Occipital lobe (tissue), 2 donors: ENCODE results near the gene CALR3. TPM values are rescaled to one million over a fixed set of nuclear protein-coding genes. Genes with fewer than 3 reads are reported as not detected.
A peak's percentile ranks its signal among the peaks of the same experiment; 100 is the strongest.
"Not testable (repeated sequence)": the region's sequence is repeated elsewhere in the genome, so short reads cannot be mapped to it uniquely, and the experiment has no call there.

Experiments
- DNase-seq: peaks from one replicate; lab custom pipeline; 2025; lab: John Stamatoyannopoulos, UW
- total RNA-seq: library from RNA; depleted of rRNA; stranded (reverse); fragments of >200 nt; gene quantifications from one replicate; pipeline ENCODE4 v1.2.3, GENCODE V29; 2014

The CALR3 gene
- total RNA-seq, 1 donor from 2014 or later = not detected

DNA sequence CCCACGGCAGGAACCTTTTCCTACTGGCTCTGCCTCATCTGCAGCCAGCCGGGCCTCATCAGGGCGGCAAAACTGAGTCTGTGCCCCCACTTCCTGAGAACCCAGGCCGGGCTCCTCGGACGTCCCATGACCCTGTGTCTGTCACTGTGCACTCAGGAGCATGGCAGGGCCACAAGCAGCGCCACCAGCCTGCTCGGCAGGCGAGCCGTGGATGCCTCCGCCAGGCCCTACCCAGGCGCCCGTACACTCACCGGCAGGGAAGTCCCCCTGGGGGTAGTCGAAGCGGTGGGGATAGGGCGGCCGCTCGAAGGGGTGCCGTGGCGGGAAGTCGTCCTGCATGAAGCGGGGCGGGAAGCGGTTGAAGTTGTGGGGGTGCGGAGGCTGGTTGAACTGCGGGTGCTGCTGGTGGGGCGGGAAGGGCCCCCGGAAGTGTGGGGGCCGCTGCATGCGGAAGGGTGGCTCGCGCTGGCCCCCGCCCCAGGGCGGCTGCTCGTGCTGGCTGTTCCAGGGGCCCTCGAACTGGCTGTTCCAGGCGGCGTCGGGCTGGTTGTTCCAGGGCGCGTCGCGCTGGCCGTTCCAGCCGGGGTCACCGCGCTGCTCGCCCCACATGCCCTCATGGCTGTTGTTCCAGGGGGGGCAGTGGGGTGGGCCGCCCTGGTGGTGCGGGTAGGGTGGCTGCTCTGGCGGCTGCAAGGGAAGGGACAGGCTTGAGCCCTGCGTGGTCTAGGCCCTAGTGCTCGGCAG is 29.2 kb upstream of the CALR3 start:
- DNase-seq = no peak

GRCh38 chr19:16522559-16523377 is 26.8 kb upstream of the CALR3 start:
- no peak for DNase-seq

- DNase-seq = no peak
These were observed 25.8 kb upstream of the CALR3 start for GRCh38 chr19:16521715-16522289.

DNA sequence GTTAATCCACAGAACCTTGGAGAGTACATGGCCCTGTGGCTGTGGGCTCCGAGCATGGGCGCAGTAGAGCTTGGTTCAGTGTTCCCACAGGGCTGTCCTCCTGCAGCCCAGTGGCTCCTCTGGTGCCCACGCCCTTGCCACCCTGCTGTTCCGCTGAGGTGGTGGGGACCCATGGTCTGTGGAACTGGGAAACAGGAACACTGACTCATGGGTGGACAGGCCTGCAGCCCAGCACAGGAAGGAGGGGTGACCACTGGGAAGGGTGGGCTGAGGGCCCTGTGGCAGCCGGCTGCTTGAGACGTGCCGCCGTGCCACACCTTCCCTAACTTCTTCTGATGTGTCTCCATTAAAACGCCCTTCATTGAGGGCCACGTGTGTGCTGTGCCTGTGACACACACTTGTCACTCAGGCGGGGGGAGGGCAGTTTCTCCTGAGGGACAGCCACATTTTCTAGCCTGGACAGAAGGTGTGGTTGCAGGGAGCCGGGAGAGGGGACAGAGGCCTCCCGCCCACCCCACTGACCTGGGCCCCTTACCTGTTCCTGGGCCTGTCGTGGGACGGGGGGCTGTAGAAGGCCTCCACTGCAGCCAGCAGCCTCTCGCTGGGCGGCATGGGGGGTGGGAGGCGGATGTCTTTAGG is 25.1 kb upstream of the CALR3 start:
- no peak for DNase-seq

GRCh38 chr19:16520074-16520973 is 24.4 kb upstream of the CALR3 start:
- no peak for DNase-seq

GRCh38 chr19:16519230-16519687 is 23.3 kb upstream of the CALR3 start:
- no peak for DNase-seq

DNA sequence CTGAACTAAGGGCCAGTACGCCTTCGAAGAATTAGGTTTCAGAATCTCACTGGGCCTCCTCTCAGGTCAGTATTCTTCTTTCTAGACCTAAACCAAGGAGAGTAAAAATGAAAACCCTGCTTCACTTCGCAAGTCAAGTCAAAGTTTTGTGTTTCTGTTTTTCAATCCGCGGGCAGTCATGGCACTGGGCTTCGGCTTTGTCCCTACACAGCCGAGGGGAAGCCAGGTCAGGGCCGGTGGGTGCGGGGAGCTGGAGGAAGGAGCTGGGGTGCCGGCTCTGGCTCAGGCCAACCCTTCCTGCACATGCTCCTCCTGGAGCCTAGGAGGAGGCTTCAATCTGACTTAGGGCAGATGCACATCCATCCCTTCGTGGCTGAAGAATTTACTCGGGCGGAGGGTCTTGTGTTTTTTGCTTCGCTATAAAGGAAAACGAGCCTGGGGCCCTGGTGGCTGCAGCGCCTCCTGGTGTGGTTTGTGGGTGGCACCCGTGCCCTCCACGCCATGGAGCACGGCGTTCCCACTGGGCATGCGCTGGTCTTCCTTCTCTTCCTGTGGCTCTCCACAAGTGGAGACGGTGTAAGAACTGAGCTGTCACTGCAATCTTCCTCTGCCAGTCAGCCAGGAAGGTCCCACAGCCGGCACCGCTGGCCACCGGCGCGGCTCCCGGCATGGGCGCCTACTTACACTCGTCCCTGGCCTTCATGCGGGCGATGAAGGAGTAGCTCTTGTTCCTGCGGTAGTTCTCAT is 22.7 kb upstream of the CALR3 start:
- no peak for DNase-seq

DNA sequence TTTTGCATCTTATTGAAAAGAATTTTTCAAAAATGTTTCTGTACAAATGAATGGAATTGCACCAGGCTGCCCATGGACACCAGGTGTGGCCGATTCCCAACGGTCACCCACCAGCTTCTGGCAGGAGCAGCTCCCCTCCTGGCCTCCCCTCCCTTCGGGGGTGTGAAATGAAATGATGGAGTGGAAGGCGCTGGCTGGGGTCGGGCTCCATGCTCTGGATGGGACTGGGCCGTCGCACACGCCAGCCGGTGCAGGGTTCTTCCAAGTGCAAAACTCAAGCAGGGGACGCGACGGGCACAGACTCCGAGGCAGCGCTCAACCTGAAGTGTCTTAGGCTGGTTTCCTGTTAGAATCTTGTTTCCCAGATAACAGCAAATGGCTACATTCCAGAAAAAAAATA is 22.1 kb upstream of the CALR3 start:
- DNase-seq = no peak

GRCh38 chr19:16516923-16517610 is 21.1 kb upstream of the CALR3 start:
- no peak for DNase-seq

DNA sequence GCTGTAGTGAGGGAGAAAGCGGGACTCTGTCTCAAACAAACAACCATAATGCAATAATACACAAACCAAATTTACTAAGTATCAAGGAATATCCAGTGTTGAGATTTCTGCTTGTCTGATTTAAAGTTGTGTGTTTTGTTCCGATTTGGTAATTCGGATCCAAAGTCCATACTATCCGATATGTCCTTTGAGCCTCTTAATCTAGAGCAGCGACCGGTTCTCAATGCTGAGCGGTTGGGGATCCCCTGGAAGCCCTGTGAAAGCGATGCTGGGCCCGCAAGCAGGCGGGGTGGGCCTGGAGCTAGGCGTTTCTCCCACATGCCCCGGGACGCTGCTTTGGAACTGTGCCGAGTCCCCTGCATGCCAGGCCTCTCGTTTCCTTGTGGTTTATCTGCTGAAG is 20.4 kb upstream of the CALR3 start:
- DNase-seq = no peak

DNA sequence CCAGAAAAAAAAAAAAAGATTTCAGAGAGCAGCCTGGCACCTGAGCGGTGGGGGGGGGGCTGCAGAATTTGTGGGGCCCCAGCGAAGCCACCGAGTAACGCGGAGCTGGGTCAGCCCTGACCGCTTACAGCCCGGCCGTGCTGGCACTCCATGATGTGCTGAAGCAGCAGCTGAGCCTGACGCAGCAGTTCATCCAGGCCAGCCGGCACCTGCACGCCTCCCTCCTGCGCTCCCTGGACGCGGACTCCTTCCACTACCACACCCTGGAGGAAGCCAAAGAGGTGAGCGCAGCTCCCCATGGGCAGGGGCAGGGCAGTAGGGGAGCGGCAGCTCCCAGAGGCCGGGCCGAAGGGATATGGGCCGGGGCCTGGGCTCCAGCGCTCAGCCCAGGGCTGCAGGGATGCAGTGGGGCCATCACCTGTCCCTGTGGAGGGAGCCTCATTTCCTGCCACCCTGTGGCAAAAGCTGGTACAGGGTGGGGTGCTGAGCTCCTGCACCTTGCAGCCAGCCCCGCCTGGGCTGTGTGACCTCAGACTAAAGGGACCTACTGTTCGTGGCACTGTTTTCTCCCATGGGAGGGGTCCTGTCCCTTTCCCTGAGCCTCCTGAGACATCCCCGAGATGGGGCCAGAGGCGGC is 18.5 kb upstream of the CALR3 start:
- no peak for DNase-seq

GRCh38 chr19:16512611-16513010 is 16.6 kb upstream of the CALR3 start:
- not testable (repeated sequence) for DNase-seq

GRCh38 chr19:16509141-16510061 is 13.4 kb upstream of the CALR3 start:
- peak; percentile 63 for DNase-seq

DNA sequence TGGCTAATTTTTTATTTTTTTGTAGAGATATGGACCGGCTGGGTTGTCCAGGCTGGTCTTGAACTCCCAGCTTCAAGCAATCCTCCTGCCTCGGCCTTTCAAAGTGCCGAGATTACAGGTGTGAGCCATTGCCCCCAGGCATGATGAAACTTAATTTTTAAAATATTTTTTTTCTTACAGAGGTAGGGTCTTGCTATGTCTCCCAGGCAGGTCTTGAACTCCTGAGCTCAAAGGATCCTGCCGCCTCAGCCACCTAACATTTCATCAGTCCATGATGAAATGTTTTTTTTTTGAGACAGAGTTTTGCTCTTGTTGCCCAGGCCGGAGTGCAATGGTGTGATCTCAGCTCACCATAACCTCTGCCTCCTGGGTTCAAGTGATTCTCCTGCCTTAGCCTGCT is 12.6 kb upstream of the CALR3 start:
- DNase-seq = no peak

- DNase-seq = no peak
These were observed 11.0 kb upstream of the CALR3 start for GRCh38 chr19:16506961-16507360.

GRCh38 chr19:16506161-16506560 is 10.2 kb upstream of the CALR3 start:
- not testable (repeated sequence) for DNase-seq

- DNase-seq = no peak
These were observed 8.3 kb upstream of the CALR3 start for GRCh38 chr19:16504271-16504670.

- no peak for DNase-seq
These were observed 1.9 kb upstream of the CALR3 start for GRCh38 chr19:16497837-16498236.
